ENCODE measurements around the gene FPR2. TPM values are rescaled to one million over a fixed set of nuclear protein-coding genes. Genes with fewer than 3 reads are reported as not detected.

The FPR2 gene
- total RNA-seq, 4 donors from 2014 or later = 0.66 to 4.5 (median 1.0) TPM

- Histone ChIP-seq H3K36me3 (no peaks in the 10 kb centered on the region), H3K9me3 (no peaks in the 10 kb centered on the region), H3K27me3 (no peaks in the 10 kb centered on the region), H3K27ac (peak overlapping the region in 1 of 4 donors; percentile 59), H3K4me3 (peak overlapping the region in 1 of 4 donors; percentile 35), H3K4me1 (no peaks in the 10 kb centered on the region)
- no peak for DNase-seq (ENCODE audit: low spot score in 2 of 2)
- TF ChIP-seq, protein P1, sequence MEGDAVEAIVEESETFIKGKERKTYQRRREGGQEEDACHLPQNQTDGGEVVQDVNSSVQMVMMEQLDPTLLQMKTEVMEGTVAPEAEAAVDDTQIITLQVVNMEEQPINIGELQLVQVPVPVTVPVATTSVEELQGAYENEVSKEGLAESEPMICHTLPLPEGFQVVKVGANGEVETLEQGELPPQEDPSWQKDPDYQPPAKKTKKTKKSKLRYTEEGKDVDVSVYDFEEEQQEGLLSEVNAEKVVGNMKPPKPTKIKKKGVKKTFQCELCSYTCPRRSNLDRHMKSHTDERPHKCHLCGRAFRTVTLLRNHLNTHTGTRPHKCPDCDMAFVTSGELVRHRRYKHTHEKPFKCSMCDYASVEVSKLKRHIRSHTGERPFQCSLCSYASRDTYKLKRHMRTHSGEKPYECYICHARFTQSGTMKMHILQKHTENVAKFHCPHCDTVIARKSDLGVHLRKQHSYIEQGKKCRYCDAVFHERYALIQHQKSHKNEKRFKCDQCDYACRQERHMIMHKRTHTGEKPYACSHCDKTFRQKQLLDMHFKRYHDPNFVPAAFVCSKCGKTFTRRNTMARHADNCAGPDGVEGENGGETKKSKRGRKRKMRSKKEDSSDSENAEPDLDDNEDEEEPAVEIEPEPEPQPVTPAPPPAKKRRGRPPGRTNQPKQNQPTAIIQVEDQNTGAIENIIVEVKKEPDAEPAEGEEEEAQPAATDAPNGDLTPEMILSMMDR (IDR thresholded peaks at IDR 0.05) = no peak
- TF ChIP-seq POLR2A (IDR thresholded peaks at IDR 0.05) = no peak
- TF ChIP-seq EP300 (IDR thresholded peaks at IDR 0.05) = no peak
- WGBS, 2 donors = 82% methylated on average over 7 of the region's 7 CpGs
These were observed 10.4 kb upstream of the FPR2 start for GRCh38 chr19:51750400-51751094.

DNA sequence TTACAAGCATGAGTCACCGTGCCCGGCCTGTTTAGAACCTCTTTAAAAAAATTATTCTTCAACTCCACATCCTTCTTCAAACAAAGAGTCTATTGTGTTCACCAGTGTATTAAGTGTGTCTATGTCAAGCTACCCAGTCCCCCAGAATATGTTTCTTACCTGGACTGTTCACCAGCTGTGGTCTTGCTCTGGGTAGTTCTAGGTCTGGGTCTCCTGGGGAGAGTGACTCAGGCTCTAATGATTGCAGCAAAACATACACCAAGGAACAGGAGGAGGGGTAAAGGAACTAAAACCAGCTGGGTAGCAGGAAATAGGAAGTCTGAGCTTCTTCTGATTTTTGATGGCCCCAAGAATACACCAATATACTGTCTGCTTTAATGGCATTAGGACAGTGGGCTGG lies 9.3 kb upstream of the FPR2 start, which contains the start of gene FPR1:
Gene FPR1 (minus strand): TSS at position 224 of the 400 bp plus-strand sequence. CDS start 4,884 bp downstream, outside the sequence.
- Histone ChIP-seq H3K9me3 (no peaks in the 10 kb centered on the region), H3K27me3 (no peaks in the 10 kb centered on the region), H3K4me3 (peak within 1 kb of the TSS in 2 of 4 donors; percentile 11 to 35), H3K27ac (peak within 1 kb of the TSS in 2 of 4 donors; percentile 41 to 59), H3K4me1 (no peaks in the 10 kb centered on the region), H3K36me3 (no peaks in the 10 kb centered on the region)
- peak in 1 of 2 donors; percentile 29 for DNase-seq (ENCODE audit: low spot score in 2 of 2)
- 30 to 33% methylated on average over 2 of the region's 2 CpGs for WGBS, 2 donors
- TF ChIP-seq EP300 (IDR thresholded peaks at IDR 0.05) = peak in 1 of 2 donors; percentile 62
- TF ChIP-seq, protein P1 (IDR thresholded peaks at IDR 0.05) = no peak

GRCh38 chr19:51754109-51754508 lies 6.9 kb upstream of the FPR2 start:
- 81 to 84% methylated on average over 6 of the region's 6 CpGs for WGBS, 2 donors
- no peaks in the 10 kb centered on the region for H3K36me3 ChIP-seq
- DNase-seq (ENCODE audit: low spot score in 2 of 2) = peak in 1 of 2 donors; percentile 5
- H3K27me3 ChIP-seq = no peaks in the 10 kb centered on the region
- no peaks in the 10 kb centered on the region for H3K4me1 ChIP-seq
- TF ChIP-seq EP300 (IDR thresholded peaks at IDR 0.05) = peak in 1 of 2 donors; percentile 76
- TF ChIP-seq, protein P1 (IDR thresholded peaks at IDR 0.05) = no peak
- peak overlapping the region in 1 of 4 donors; percentile 34 for H3K27ac ChIP-seq
- no peaks in the 10 kb centered on the region for H3K9me3 ChIP-seq
- no peak overlapping the region for H3K4me3 ChIP-seq

DNA sequence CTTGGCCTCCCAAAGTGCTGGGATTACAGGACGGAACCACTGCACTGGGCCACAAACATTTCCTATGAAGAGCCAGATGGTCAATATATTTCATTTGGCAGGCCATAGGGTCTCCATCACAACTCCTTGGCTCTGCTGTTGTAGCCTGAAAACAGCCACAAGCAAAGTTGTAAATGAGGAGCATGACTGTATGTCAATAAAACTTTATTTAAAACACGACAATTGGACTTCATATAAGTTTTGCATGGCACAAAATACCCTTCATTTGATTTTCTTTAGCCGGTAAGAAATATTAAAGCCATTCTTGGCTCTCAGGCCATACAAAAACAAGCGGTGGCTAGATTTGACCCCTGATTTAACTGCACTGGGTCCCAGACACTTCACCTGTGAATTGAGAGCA lies 6.2 kb upstream of the FPR2 start:
- no peak for DNase-seq (ENCODE audit: low spot score in 2 of 2)
- 79 to 80% methylated on average over 4 of the region's 4 CpGs for WGBS, 2 donors
- peak overlapping the region in 1 of 4 donors; percentile 34 for H3K27ac ChIP-seq
- H3K27me3 ChIP-seq = no peaks in the 10 kb centered on the region
- H3K4me1 ChIP-seq = no peaks in the 10 kb centered on the region
- H3K36me3 ChIP-seq = no peaks in the 10 kb centered on the region
- no peaks in the 10 kb centered on the region for H3K9me3 ChIP-seq
- H3K4me3 ChIP-seq = no peak overlapping the region
- TF ChIP-seq, protein P1 (IDR thresholded peaks at IDR 0.05) = no peak
- no peak for TF ChIP-seq EP300 (IDR thresholded peaks at IDR 0.05)
- no peak for TF ChIP-seq POLR2A (IDR thresholded peaks at IDR 0.05)

DNA sequence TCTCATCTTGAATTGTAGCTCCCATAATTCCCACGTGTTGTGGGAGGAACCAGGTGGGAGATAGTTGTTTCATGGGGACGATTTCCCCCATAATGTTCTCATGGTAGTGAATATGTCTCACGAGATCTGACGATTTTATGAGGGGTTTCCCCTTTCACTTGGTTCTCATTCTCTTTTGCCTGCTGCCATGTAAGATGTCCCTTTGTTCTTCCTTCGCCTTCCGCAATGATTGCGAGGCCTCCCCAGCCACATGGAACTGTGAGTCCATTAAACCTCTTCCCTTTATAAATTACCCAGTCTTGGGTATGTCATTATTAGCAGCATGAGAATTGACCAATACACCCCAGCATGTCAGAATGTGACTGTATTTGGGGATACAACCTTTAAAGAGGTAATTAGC lies 5.4 kb upstream of the FPR2 start:
- no peak overlapping the region for H3K4me3 ChIP-seq
- no peaks in the 10 kb centered on the region for H3K27me3 ChIP-seq
- no peaks in the 10 kb centered on the region for H3K9me3 ChIP-seq
- WGBS, 2 donors = 76 to 87% methylated on average over 7 of the region's 7 CpGs
- TF ChIP-seq EP300 (IDR thresholded peaks at IDR 0.05) (no peak), POLR2A (IDR thresholded peaks at IDR 0.05) (no peak)
- TF ChIP-seq, protein P1 (IDR thresholded peaks at IDR 0.05) = no peak
- no peaks in the 10 kb centered on the region for H3K4me1 ChIP-seq
- H3K27ac ChIP-seq = no peak overlapping the region
- H3K36me3 ChIP-seq = no peaks in the 10 kb centered on the region
- DNase-seq (ENCODE audit: low spot score in 2 of 2) = no peak
